WERI-Rb-1 (cell line): Measurements from ENCODE around the gene ATP9A.

Experiments used
- DNase-seq: peaks from one replicate; pipeline ENCODE4 v3.0.0-alpha.2; 2020
- H3K27ac ChIP-seq: fragments of 250-450 bp; sonication (Bioruptor Pico); 2 replicates; pipeline ENCODE4 v1.5.1; 2020; ENCODE audit warnings: mild to moderate bottlenecking, moderate library complexity
- H3K27me3 ChIP-seq: fragments of 250-450 bp; sonication (Bioruptor Pico); 2 replicates; pipeline ENCODE4 v1.5.1; 2021; ENCODE audit warnings: mild to moderate bottlenecking, low read depth, moderate library complexity; ENCODE audit not compliant: insufficient read depth, severe bottlenecking
- H3K36me3 ChIP-seq: fragments of 250-450 bp; sonication (Bioruptor Pico); 2 replicates; pipeline ENCODE4 v1.5.1; 2020; ENCODE audit warnings: mild to moderate bottlenecking, moderate library complexity
- H3K4me3 ChIP-seq: 2 replicates; pipeline ENCODE4 v1.5.1; 2011; ENCODE audit warnings: low read depth, mild to moderate bottlenecking, control low read depth, low read length
- H3K9me3 ChIP-seq: fragments of 250-450 bp; sonication (Bioruptor Pico); 2 replicates; pipeline ENCODE4 v1.5.1; 2021; ENCODE audit warnings: mild to moderate bottlenecking, moderate library complexity; ENCODE audit not compliant: severe bottlenecking
- CTCF ChIP-seq: IDR thresholded peaks from 2 replicates; pipeline ENCODE4 v1.5.1; 2011; ENCODE audit warnings: low read depth, mild to moderate bottlenecking, control low read depth, inconsistent platforms, low read length

The ATP9A gene

GRCh38 chr20:51700809-51701285 lies 67.3 kb downstream of the ATP9A start:
- Histone ChIP-seq H3K27ac (peak overlapping the region; percentile 90), H3K9me3 (no peaks in the 10 kb centered on the region), H3K27me3 (no peaks in the 10 kb centered on the region), H3K36me3 (no peaks in the 10 kb centered on the region), H3K4me3 (peak overlapping the region; percentile 24)
- TF ChIP-seq CTCF: peak; percentile 76
- DNase-seq: peak; percentile 60

- DNase-seq: no peak
- no peaks in the 10 kb centered on the region for H3K9me3 ChIP-seq
- TF ChIP-seq CTCF: no peak
- H3K27ac ChIP-seq: no peak overlapping the region
- H3K36me3 ChIP-seq: no peaks in the 10 kb centered on the region
- no peak overlapping the region for H3K4me3 ChIP-seq
- no peaks in the 10 kb centered on the region for H3K27me3 ChIP-seq
These were observed 69.9 kb downstream of the ATP9A start for GRCh38 chr20:51698252-51698651.

GRCh38 chr20:51697096-51697826 lies 70.9 kb downstream of the ATP9A start:
- no peak for DNase-seq
- Histone ChIP-seq H3K27me3 (no peaks in the 10 kb centered on the region), H3K27ac (peak overlapping the region; percentile 65), H3K4me3 (no peak overlapping the region), H3K9me3 (no peaks in the 10 kb centered on the region), H3K36me3 (no peaks in the 10 kb centered on the region)
- no peak for TF ChIP-seq CTCF

GRCh38 chr20:51696304-51697071 lies 71.7 kb downstream of the ATP9A start:
- no peak for TF ChIP-seq CTCF
- no peaks in the 10 kb centered on the region for H3K36me3 ChIP-seq
- H3K27me3 ChIP-seq: no peaks in the 10 kb centered on the region
- H3K9me3 ChIP-seq: no peaks in the 10 kb centered on the region
- DNase-seq: peak; percentile 45
- H3K27ac ChIP-seq: peak overlapping the region; percentile 65
- H3K4me3 ChIP-seq: peak overlapping the region; percentile 30

GRCh38 chr20:51695574-51696303 lies 72.5 kb downstream of the ATP9A start:
- peak; percentile 25 for DNase-seq
- Histone ChIP-seq H3K4me3 (peak overlapping the region; percentile 30), H3K9me3 (no peaks in the 10 kb centered on the region), H3K27ac (peak overlapping the region; percentile 65), H3K36me3 (no peaks in the 10 kb centered on the region), H3K27me3 (no peaks in the 10 kb centered on the region)
- TF ChIP-seq CTCF: no peak
